Kidney epithelial cell (primary cell): ENCODE results near the gene PTGER1. TPM values are rescaled to one million over a fixed set of nuclear protein-coding genes. Genes with fewer than 3 reads are reported as not detected.
A peak's percentile ranks its signal among the peaks of the same experiment; 100 is the strongest.

Experiments used
- DNase-seq: peaks from one replicate; pipeline ENCODE4 v3.0.0-alpha.2; 2010; ENCODE audit warnings: low read depth
- H3K27me3 ChIP-seq: 2 replicates; pipeline ENCODE4 v1.6.0; 2011; ENCODE audit warnings: low read length; ENCODE audit not compliant: control insufficient read depth, insufficient read depth
- H3K36me3 ChIP-seq: 2 replicates; pipeline ENCODE4 v1.5.1; 2011; ENCODE audit warnings: low read length; ENCODE audit not compliant: control insufficient read depth, insufficient read depth
- H3K4me3 ChIP-seq: 2 replicates; pipeline ENCODE4 v1.5.1; 2011; ENCODE audit warnings: low read depth, mild to moderate bottlenecking, control low read depth, low read length
- CTCF ChIP-seq: IDR thresholded peaks from 2 replicates; pipeline ENCODE4 v1.5.1; 2011; ENCODE audit warnings: mild to moderate bottlenecking, moderate library complexity, low read length, control low read depth, inconsistent platforms; ENCODE audit not compliant: insufficient read depth, poor library complexity, severe bottlenecking
- total RNA-seq: library from RNA; depleted of rRNA; stranded (reverse); fragments of >200 nt; gene quantifications from 2 replicates; pipeline ENCODE4 v1.2.3, GENCODE V29; 2015

The PTGER1 gene
- total RNA-seq, 1 donor from 2014 or later = 5.5 TPM

GRCh38 chr19:14517446-14517839 lies 42.3 kb upstream of the PTGER1 start:
- no peaks in the 10 kb centered on the region for H3K36me3 ChIP-seq
- H3K27me3 ChIP-seq = no peaks in the 10 kb centered on the region
- no peak for TF ChIP-seq CTCF
- no peak for DNase-seq
- H3K4me3 ChIP-seq = peak overlapping the region; percentile 98

GRCh38 chr19:14516746-14517438 lies 41.7 kb upstream of the PTGER1 start:
- no peaks in the 10 kb centered on the region for H3K27me3 ChIP-seq
- H3K4me3 ChIP-seq = peak overlapping the region; percentile 98
- DNase-seq = no peak
- TF ChIP-seq CTCF = no peak
- no peaks in the 10 kb centered on the region for H3K36me3 ChIP-seq

- Histone ChIP-seq H3K4me3 (peak overlapping the region; percentile 98), H3K36me3 (no peaks in the 10 kb centered on the region), H3K27me3 (no peaks in the 10 kb centered on the region)
- peak; percentile 9 for TF ChIP-seq CTCF
- DNase-seq = no peak
Observed at GRCh38 chr19:14516048-14516534, 40.9 kb upstream of the PTGER1 start.

GRCh38 chr19:14515501-14516047 lies 40.4 kb upstream of the PTGER1 start:
- H3K27me3 ChIP-seq = no peaks in the 10 kb centered on the region
- H3K4me3 ChIP-seq = peak overlapping the region; percentile 98
- no peak for DNase-seq
- TF ChIP-seq CTCF = no peak
- H3K36me3 ChIP-seq = no peaks in the 10 kb centered on the region

GRCh38 chr19:14514215-14514863 lies 39.2 kb upstream of the PTGER1 start:
- Histone ChIP-seq H3K4me3 (no peak overlapping the region), H3K27me3 (no peaks in the 10 kb centered on the region)
- TF ChIP-seq CTCF = no peak

More at GRCh38 chr19:14514215-14514863, 39.2 kb upstream of the PTGER1 start:
- DNase-seq = no peak
- H3K36me3 ChIP-seq = no peaks in the 10 kb centered on the region
